DND-41 (cell line): ENCODE measurements around the gene ARHGAP32.
"Not testable (repeated sequence)": the region's sequence is repeated elsewhere in the genome, so short reads cannot be mapped to it uniquely, and the experiment has no call there.

Source experiments
- ATAC-seq: fragments of 200-7000 bp; cut with Tn5 transposase; 3 replicates; pipeline ENCODE4 v1.9.1; 2021; ENCODE audit warnings: low read depth; ENCODE audit not compliant: insufficient read depth
- DNase-seq: peaks from one replicate; pipeline ENCODE4 v3.0.0-alpha.2; 2020
- H2AFZ ChIP-seq: 2 replicates; pipeline ENCODE4 v1.6.0; 2012; ENCODE audit warnings: low read depth, low read length
- H3K27ac ChIP-seq: 2 replicates; pipeline ENCODE4 v1.5.1; 2012; ENCODE audit warnings: low read length, inconsistent platforms
- H3K27me3 ChIP-seq: fragments of 200-600 bp; sonication (generic); 2 replicates; pipeline ENCODE4 v1.6.0; 2012; ENCODE audit warnings: low read length, mild to moderate bottlenecking, inconsistent platforms; ENCODE audit not compliant: insufficient read depth, poor library complexity
- H3K36me3 ChIP-seq: 2 replicates; pipeline ENCODE4 v1.5.1; 2012; ENCODE audit warnings: low read length, inconsistent platforms; ENCODE audit not compliant: insufficient read depth
- H3K4me1 ChIP-seq: 2 replicates; pipeline ENCODE4 v1.5.1; 2012; ENCODE audit warnings: mild to moderate bottlenecking, low read length; ENCODE audit not compliant: insufficient read depth
- H3K4me2 ChIP-seq: 2 replicates; pipeline ENCODE4 v1.6.0; 2012; ENCODE audit warnings: mild to moderate bottlenecking, moderate library complexity, low read length, inconsistent platforms; ENCODE audit not compliant: insufficient read depth
- H3K4me3 ChIP-seq, 2 experiments: fragments of 200-600 bp in 1 of 2; shearing (Covaris generic) in 1 of 2; 2 replicates each; pipeline ENCODE4 v1.5.1; 2012 to 2016; ENCODE audit warnings: inconsistent platforms in 2 of 2, low read length in 2 of 2, mild to moderate bottlenecking in 2 of 2, low read depth in 1 of 2, moderate library complexity in 1 of 2
- H3K79me2 ChIP-seq: 2 replicates; pipeline ENCODE4 v1.6.0; 2012; ENCODE audit warnings: low read length, inconsistent platforms; ENCODE audit not compliant: insufficient read depth
- H3K9ac ChIP-seq: 2 replicates; pipeline ENCODE4 v1.6.0; 2012; ENCODE audit warnings: low read depth, mild to moderate bottlenecking, inconsistent platforms, low read length, moderate library complexity
- H3K9me3 ChIP-seq: 2 replicates; pipeline ENCODE4 v1.5.1; 2012; ENCODE audit warnings: low read length, moderate library complexity, mild to moderate bottlenecking, inconsistent platforms; ENCODE audit not compliant: insufficient read depth, severe bottlenecking
- H4K20me1 ChIP-seq: 2 replicates; pipeline ENCODE4 v1.6.0; 2012; ENCODE audit warnings: low read length; ENCODE audit not compliant: insufficient read depth
- CTCF ChIP-seq: IDR thresholded peaks from 2 replicates; pipeline ENCODE4 v1.5.1; 2012; ENCODE audit warnings: borderline replicate concordance, low read length, moderate library complexity, mild to moderate bottlenecking; ENCODE audit not compliant: poor library complexity, severe bottlenecking; ENCODE audit errors: extremely low read depth
- EZH2 ChIP-seq: IDR thresholded peaks from 3 replicates; pipeline ENCODE4 v1.6.1; 2012; ENCODE audit warnings: borderline replicate concordance, low read depth, mild to moderate bottlenecking, moderate library complexity, low read length, inconsistent platforms; ENCODE audit not compliant: severe bottlenecking

ARHGAP32 gene

GRCh38 chr11:129189646-129190045 lies 2.5 kb downstream of the ARHGAP32 start:
- TF ChIP-seq CTCF (no peak), EZH2 (no peak)
- DNase-seq, result no peak
- H3K4me1 ChIP-seq, result no peaks in the 10 kb centered on the region
- peaks cover 11% of the 10 kb centered on the region for H3K27me3 ChIP-seq
- H3K4me2 ChIP-seq, result no peak overlapping the region
- no peaks in the 10 kb centered on the region for H4K20me1 ChIP-seq
- no peaks in the 10 kb centered on the region for H3K36me3 ChIP-seq
- H3K4me3 ChIP-seq, result no peak overlapping the region
- no peaks in the 10 kb centered on the region for H3K79me2 ChIP-seq
- no peak overlapping the region for H2AFZ ChIP-seq
- H3K27ac ChIP-seq, result no peak overlapping the region
- no peak for ATAC-seq
- no peak overlapping the region for H3K9ac ChIP-seq
- H3K9me3 ChIP-seq, result no peaks in the 10 kb centered on the region

DNA sequence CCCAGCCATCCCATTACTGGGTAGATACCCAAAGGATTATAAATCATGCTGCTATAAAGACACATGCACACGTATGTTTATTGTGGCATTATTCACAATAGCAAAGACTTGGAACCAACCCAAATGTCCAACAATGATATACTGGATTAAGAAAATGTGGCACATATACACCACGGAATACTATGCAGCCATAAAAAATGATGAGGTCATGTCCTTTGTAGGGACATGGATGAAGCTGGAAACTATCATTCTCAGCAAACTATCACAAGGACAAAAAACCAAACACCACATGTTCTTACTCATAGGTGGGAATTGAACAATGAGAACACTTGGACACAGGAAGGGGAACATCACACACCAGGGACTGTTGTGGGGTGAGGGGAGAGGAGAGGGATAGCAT lies 7.0 kb downstream of the ARHGAP32 start:
- ATAC-seq, H3K27me3 ChIP-seq, H3K4me2 ChIP-seq, DNase-seq, H3K4me3 ChIP-seq, H3K9ac ChIP-seq, H4K20me1 ChIP-seq, H3K27ac ChIP-seq, H3K36me3 ChIP-seq, H3K4me1 ChIP-seq, H3K9me3 ChIP-seq, H2AFZ ChIP-seq, H3K79me2 ChIP-seq: not testable (repeated sequence)

DNA sequence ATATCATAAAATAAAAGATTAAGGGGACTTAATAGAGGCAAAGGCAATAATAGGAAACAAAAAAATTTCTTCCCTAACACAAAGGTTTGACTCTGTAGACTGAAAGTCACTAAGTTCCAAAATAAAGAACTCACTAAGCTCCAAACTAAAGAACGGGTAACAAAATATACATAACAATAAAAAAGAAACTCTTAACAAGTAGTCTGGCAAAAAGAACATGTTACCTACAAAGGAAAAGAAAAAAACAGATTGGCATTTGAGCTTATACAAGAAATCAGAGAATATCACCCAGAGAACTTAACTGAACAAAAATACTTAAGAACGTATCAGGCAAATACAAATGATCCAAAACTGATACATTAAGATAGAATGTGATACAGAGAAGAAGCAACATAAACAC lies 7.5 kb downstream of the ARHGAP32 start:
- Histone ChIP-seq H3K4me1 (no peaks in the 10 kb centered on the region), H3K9ac (no peak overlapping the region), H3K9me3 (no peaks in the 10 kb centered on the region), H2AFZ (no peak overlapping the region), H3K4me2 (no peak overlapping the region), H3K36me3 (no peaks in the 10 kb centered on the region), H3K4me3 (no peak overlapping the region), H3K27ac (no peak overlapping the region), H3K27me3 (peaks cover 3% of the 10 kb centered on the region), H4K20me1 (no peaks in the 10 kb centered on the region), H3K79me2 (no peaks in the 10 kb centered on the region)
- DNase-seq (no peak), ATAC-seq (no peak)
- TF ChIP-seq EZH2, result no peak
- no peak for TF ChIP-seq CTCF

- ATAC-seq, result no peak
- no peak for TF ChIP-seq CTCF
- no peak for TF ChIP-seq EZH2
- H4K20me1 ChIP-seq, result no peaks in the 10 kb centered on the region
- DNase-seq, result no peak
- H3K27me3 ChIP-seq, result no peaks in the 10 kb centered on the region
- H3K36me3 ChIP-seq, result no peaks in the 10 kb centered on the region
- H3K4me3 ChIP-seq, result no peak overlapping the region
- H3K4me1 ChIP-seq, result no peaks in the 10 kb centered on the region
- no peak overlapping the region for H2AFZ ChIP-seq
- no peak overlapping the region for H3K9ac ChIP-seq
- H3K27ac ChIP-seq, result no peak overlapping the region
- no peaks in the 10 kb centered on the region for H3K9me3 ChIP-seq
- no peaks in the 10 kb centered on the region for H3K79me2 ChIP-seq
- no peak overlapping the region for H3K4me2 ChIP-seq
These were observed 24.8 kb downstream of the ARHGAP32 start for GRCh38 chr11:129167315-129167714.
